Measurements from ENCODE around the gene SOX11. TPM values are rescaled to one million over a fixed set of nuclear protein-coding genes. Genes with fewer than 3 reads are reported as not detected.

The SOX11 gene
- total RNA-seq, 1 experiment from 2014 or later, result not detected

DNA sequence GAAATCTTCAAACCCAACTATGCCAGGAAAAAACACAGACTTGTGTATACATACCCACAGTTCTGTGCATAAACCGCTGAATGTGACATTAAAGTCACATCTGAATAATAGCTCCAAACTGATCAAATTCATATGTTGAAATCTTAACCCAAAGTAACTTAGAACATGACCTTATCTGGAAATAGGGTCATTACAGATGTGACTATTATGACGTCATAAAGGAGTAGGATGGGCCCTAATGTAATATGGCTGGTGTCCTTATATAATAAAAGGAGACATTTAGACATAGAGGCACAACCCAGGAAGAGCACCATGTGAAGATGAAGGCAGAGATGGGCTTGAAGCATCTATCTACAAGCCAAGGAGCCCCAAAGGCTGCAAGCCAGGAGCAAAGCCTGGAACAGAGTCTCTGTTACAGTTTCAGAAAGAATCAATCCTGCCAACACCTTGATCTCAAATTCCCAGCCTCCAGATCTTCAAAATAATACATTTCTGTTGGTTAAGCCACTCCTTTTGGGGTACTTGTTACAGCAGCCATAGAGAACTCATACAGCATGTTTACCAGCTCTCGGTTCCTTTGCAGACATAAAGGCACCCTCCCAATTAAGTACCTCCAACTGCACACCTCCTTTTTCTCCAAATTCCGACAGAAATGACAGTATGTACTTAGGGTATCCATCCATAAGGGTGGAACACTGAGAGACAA lies 27.6 kb downstream of the SOX11 start:
- H3K9me3 Mint-ChIP-seq (ENCODE audit: low read depth, unreplicated experiment), result peaks cover 9% of the 10 kb centered on the region
- H3K27ac Mint-ChIP-seq (ENCODE audit: unreplicated experiment), result no peak overlapping the region
- BruUV-seq (replicated peaks), result no TSS peak
- TF ChIP-seq CTCF (IDR thresholded peaks at IDR 0.05; ENCODE audit: unreplicated experiment), result no peak
- no peaks in the 10 kb centered on the region for H3K36me3 Mint-ChIP-seq (ENCODE audit: insufficient read depth, unreplicated experiment)
- DNase-seq, result no peak
- H3K4me3 Mint-ChIP-seq (ENCODE audit: low read depth, unreplicated experiment), result no peak overlapping the region
- no peaks in the 10 kb centered on the region for H3K4me1 Mint-ChIP-seq (ENCODE audit: low read depth, unreplicated experiment)
- intact Hi-C loops (cut with micrococcal nuclease; ENCODE audit: unreplicated experiment), result no loop called here
- CTCF ChIA-PET, result no interaction called here
- H3K27me3 Mint-ChIP-seq (ENCODE audit: unreplicated experiment), result no peaks in the 10 kb centered on the region

DNA sequence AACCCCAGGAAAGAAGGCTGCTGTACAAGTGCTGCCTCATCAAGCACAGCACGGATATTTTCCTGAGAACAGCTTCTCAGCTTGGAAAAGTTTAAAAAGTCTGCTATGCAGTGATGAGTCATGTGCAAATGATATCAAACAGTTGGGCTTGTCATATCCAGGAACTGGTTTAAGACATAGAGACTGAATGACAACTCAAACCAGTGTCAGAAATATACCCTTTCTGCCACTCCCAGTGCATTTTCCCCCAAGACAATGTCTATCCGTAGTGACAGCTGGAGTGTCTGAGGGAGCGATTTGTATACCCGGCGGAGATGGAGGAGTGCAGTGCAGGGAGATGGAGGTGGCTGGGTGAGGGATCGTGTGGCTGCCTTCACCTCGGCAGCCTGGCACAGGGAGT lies 28.2 kb downstream of the SOX11 start:
- CTCF ChIA-PET, result no interaction called here
- TF ChIP-seq CTCF (IDR thresholded peaks at IDR 0.05; ENCODE audit: unreplicated experiment), result no peak
- H3K4me1 Mint-ChIP-seq (ENCODE audit: low read depth, unreplicated experiment), result no peaks in the 10 kb centered on the region
- H3K4me3 Mint-ChIP-seq (ENCODE audit: low read depth, unreplicated experiment), result no peak overlapping the region
- no peak overlapping the region for H3K27ac Mint-ChIP-seq (ENCODE audit: unreplicated experiment)
- H3K36me3 Mint-ChIP-seq (ENCODE audit: insufficient read depth, unreplicated experiment), result no peaks in the 10 kb centered on the region
- peaks cover 9% of the 10 kb centered on the region for H3K9me3 Mint-ChIP-seq (ENCODE audit: low read depth, unreplicated experiment)
- DNase-seq, result no peak
- no peaks in the 10 kb centered on the region for H3K27me3 Mint-ChIP-seq (ENCODE audit: unreplicated experiment)
- intact Hi-C loops (cut with micrococcal nuclease; ENCODE audit: unreplicated experiment), result no loop called here
- BruUV-seq (replicated peaks), result no TSS peak

DNA sequence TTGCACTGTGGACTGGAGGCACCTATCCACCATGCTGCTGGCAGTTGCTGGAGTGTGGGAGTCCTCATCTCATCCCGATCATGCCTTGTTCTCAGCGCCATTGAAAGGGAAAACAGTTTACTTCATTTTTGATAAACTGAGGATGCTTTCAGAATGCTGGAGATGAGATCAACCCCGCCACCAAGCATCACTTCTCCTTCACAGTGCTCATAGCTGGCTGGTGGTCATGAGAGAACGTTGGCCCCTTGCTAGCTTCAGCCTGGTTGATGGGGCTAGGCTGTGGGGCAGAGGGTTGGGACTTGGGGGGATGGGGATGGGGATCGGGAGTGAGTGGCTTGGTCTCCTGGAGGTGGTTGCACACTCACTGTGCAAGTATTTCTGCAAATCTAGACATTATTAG lies 30.1 kb downstream of the SOX11 start:
- no peak for TF ChIP-seq CTCF (IDR thresholded peaks at IDR 0.05; ENCODE audit: unreplicated experiment)
- no peak for DNase-seq
- intact Hi-C loops (cut with micrococcal nuclease; ENCODE audit: unreplicated experiment), result no loop called here
- Mint-ChIP-seq H3K36me3 (ENCODE audit: insufficient read depth, unreplicated experiment) (no peaks in the 10 kb centered on the region), H3K4me3 (ENCODE audit: low read depth, unreplicated experiment) (no peak overlapping the region), H3K27ac (ENCODE audit: unreplicated experiment) (no peak overlapping the region), H3K9me3 (ENCODE audit: low read depth, unreplicated experiment) (peaks cover 9% of the 10 kb centered on the region), H3K4me1 (ENCODE audit: low read depth, unreplicated experiment) (no peaks in the 10 kb centered on the region), H3K27me3 (ENCODE audit: unreplicated experiment) (no peaks in the 10 kb centered on the region)
- BruUV-seq (replicated peaks), result no TSS peak
- CTCF ChIA-PET, result interaction anchor here (0.6 kb wide), 1 partner anchor 195 kb away, joined by 3 read pairs; no protein-coding TSS in a partner anchor

- Mint-ChIP-seq H3K27ac (ENCODE audit: unreplicated experiment) (no peak overlapping the region), H3K9me3 (ENCODE audit: low read depth, unreplicated experiment) (peaks cover 7% of the 10 kb centered on the region), H3K36me3 (ENCODE audit: insufficient read depth, unreplicated experiment) (no peaks in the 10 kb centered on the region), H3K4me3 (ENCODE audit: low read depth, unreplicated experiment) (no peak overlapping the region), H3K27me3 (ENCODE audit: unreplicated experiment) (no peaks in the 10 kb centered on the region), H3K4me1 (ENCODE audit: low read depth, unreplicated experiment) (no peaks in the 10 kb centered on the region)
- intact Hi-C loops (cut with micrococcal nuclease; ENCODE audit: unreplicated experiment), result no loop called here
- no TSS peak for BruUV-seq (replicated peaks)
- TF ChIP-seq CTCF (IDR thresholded peaks at IDR 0.05; ENCODE audit: unreplicated experiment), result no peak
- CTCF ChIA-PET, result interaction anchor here (1.2 kb wide), 1 partner anchor 1031 kb away, joined by 4 read pairs; no protein-coding TSS in a partner anchor
- no peak for DNase-seq
Observed at GRCh38 chr2:5723791-5724735, 31.9 kb downstream of the SOX11 start.
